ENCODE measurements around the gene GCNT1. TPM values are rescaled to one million over a fixed set of nuclear protein-coding genes. Genes with fewer than 3 reads are reported as not detected.
"Not testable (repeated sequence)": the region's sequence is repeated elsewhere in the genome, so short reads cannot be mapped to it uniquely, and the experiment has no call there.

GCNT1 gene
- total RNA-seq, 2 donors from 2014 or later = 70.6 to 76.1 TPM

- WGBS, 2 experiments (ENCODE audit: insufficient coverage in 1 of 2, insufficient read length in 1 of 2) = 84 to 87% methylated on average over 5 to 6 of the region's 6 CpGs
- Mint-ChIP-seq H3K4me1 (peaks cover 12% of the 10 kb centered on the region), H3K36me3 (ENCODE audit: low read depth) (no peaks in the 10 kb centered on the region), H3K4me3 (no peak overlapping the region), H3K27ac (no peak overlapping the region), H3K27me3 (ENCODE audit: insufficient read depth) (no peaks in the 10 kb centered on the region), H3K9me3 (peaks cover 5% of the 10 kb centered on the region)
- no peak for DNase-seq
- H3K9ac ChIP-seq (ENCODE audit: extremely low read depth, low read length, poor library complexity, severe bottlenecking) = no peak overlapping the region
- no peak overlapping the region for H3K4me3 ChIP-seq (ENCODE audit: low read length)
- H3K27me3 ChIP-seq (ENCODE audit: control insufficient read depth, insufficient read depth, low read length, poor library complexity, severe bottlenecking) = no peaks in the 10 kb centered on the region
- H3K36me3 ChIP-seq (ENCODE audit: control insufficient read depth, insufficient read depth, low read length) = no peaks in the 10 kb centered on the region
- peaks cover 6% of the 10 kb centered on the region for H3K9me3 ChIP-seq (ENCODE audit: control insufficient read depth, low read length)
- H3K4me1 ChIP-seq (ENCODE audit: control insufficient read depth, insufficient read depth, low read length) = peaks cover 4% of the 10 kb centered on the region
- no peak for TF ChIP-seq CTCF (conservative IDR thresholded peaks at IDR 0.05)
- no peak overlapping the region for H3K27ac ChIP-seq (ENCODE audit: low read depth, low read length)
Observed at GRCh38 chr9:76530458-76531110, 71.6 kb downstream of the GCNT1 start.

- Histone ChIP-seq H3K27ac (ENCODE audit: low read depth, low read length) (no peak overlapping the region), H3K27me3 (ENCODE audit: control insufficient read depth, insufficient read depth, low read length, poor library complexity, severe bottlenecking) (no peaks in the 10 kb centered on the region), H3K4me3 (ENCODE audit: low read length) (no peak overlapping the region), H3K36me3 (ENCODE audit: control insufficient read depth, insufficient read depth, low read length) (no peaks in the 10 kb centered on the region), H3K9ac (ENCODE audit: extremely low read depth, low read length, poor library complexity, severe bottlenecking) (no peak overlapping the region), H3K4me1 (ENCODE audit: control insufficient read depth, insufficient read depth, low read length) (no peaks in the 10 kb centered on the region), H3K9me3 (ENCODE audit: control insufficient read depth, low read length) (peaks cover 6% of the 10 kb centered on the region)
- Mint-ChIP-seq H3K36me3 (ENCODE audit: low read depth) (no peaks in the 10 kb centered on the region), H3K9me3 (peaks cover 5% of the 10 kb centered on the region), H3K27ac (no peak overlapping the region), H3K27me3 (ENCODE audit: insufficient read depth) (no peaks in the 10 kb centered on the region), H3K4me1 (peaks cover 8% of the 10 kb centered on the region), H3K4me3 (no peak overlapping the region)
- TF ChIP-seq CTCF (conservative IDR thresholded peaks at IDR 0.05) = no peak
- DNase-seq = no peak
- WGBS, 2 experiments (ENCODE audit: insufficient coverage in 1 of 2, insufficient read length in 1 of 2) = 89 to 94% methylated on average over 2 to 3 of the region's 3 CpGs
Observed at GRCh38 chr9:76531231-76531780, 72.3 kb downstream of the GCNT1 start.

GRCh38 chr9:76532877-76533276, 73.9 kb downstream of the GCNT1 start:
- H3K27me3 Mint-ChIP-seq (ENCODE audit: insufficient read depth) = not testable (repeated sequence)

More at GRCh38 chr9:76532877-76533276, 73.9 kb downstream of the GCNT1 start:
- H3K9me3 Mint-ChIP-seq; H3K4me1 Mint-ChIP-seq; H3K36me3 Mint-ChIP-seq (ENCODE audit: low read depth); H3K27ac ChIP-seq (ENCODE audit: low read depth, low read length); H3K27me3 ChIP-seq (ENCODE audit: control insufficient read depth, insufficient read depth, low read length, poor library complexity, severe bottlenecking); H3K4me3 Mint-ChIP-seq; H3K36me3 ChIP-seq (ENCODE audit: control insufficient read depth, insufficient read depth, low read length); H3K9me3 ChIP-seq (ENCODE audit: control insufficient read depth, low read length); H3K4me1 ChIP-seq (ENCODE audit: control insufficient read depth, insufficient read depth, low read length); H3K9ac ChIP-seq (ENCODE audit: extremely low read depth, low read length, poor library complexity, severe bottlenecking); H3K4me3 ChIP-seq (ENCODE audit: low read length); DNase-seq; H3K27ac Mint-ChIP-seq: not testable (repeated sequence)
- 89% methylated on average over 4 of the region's 4 CpGs for WGBS, 2 experiments (ENCODE audit: insufficient coverage in 1 of 2, insufficient read length in 1 of 2)
